ENCODE measurements around the gene TEDC2. TPM values are rescaled to one million over a fixed set of nuclear protein-coding genes. Genes with fewer than 3 reads are reported as not detected.

The TEDC2 gene
- total RNA-seq, 1 donor from 2014 or later: 2.6 TPM

- no peaks in the 10 kb centered on the region for H3K9me3 ChIP-seq (ENCODE audit: control insufficient read depth in 3 of 3, low read length in 3 of 3)
- peaks cover 34 to 70% (median 55%) of the 10 kb centered on the region in 3 donors for H3K4me1 ChIP-seq (ENCODE audit: control insufficient read depth in 3 of 3, insufficient read depth in 3 of 3, low read length in 3 of 3)
- H3K27me3 ChIP-seq (ENCODE audit: control insufficient read depth in 3 of 3, insufficient read depth in 3 of 3, low read length in 3 of 3): peaks cover 14 to 43% (median 35%) of the 10 kb centered on the region in 3 donors
- no peak within 1 kb of the TSS for H3K4me3 ChIP-seq (ENCODE audit: low read length in 3 of 3)
- peak within 1 kb of the TSS in 1 of 3 donors; percentile 45 for H3K9ac ChIP-seq (ENCODE audit: low read depth in 1 of 3, low read length in 3 of 3)
- H3K27ac ChIP-seq (ENCODE audit: low read depth, low read length): no peak within 1 kb of the TSS
- no peaks in the 10 kb centered on the region for H3K36me3 ChIP-seq (ENCODE audit: control insufficient read depth in 3 of 3, insufficient read depth in 3 of 3, low read length in 3 of 3)
Observed at GRCh38 chr16:2471016-2471652, 11.2 kb downstream of the TEDC2 start, which contains the start of gene NTN3. NTN3 (plus strand) TSS chr16:2471297; CDS start chr16:2471702, 405 bp downstream.

- peak overlapping the region in 1 of 3 donors; percentile 45 for H3K9ac ChIP-seq (ENCODE audit: low read depth in 1 of 3, low read length in 3 of 3)
- H3K27me3 ChIP-seq (ENCODE audit: control insufficient read depth in 3 of 3, insufficient read depth in 3 of 3, low read length in 3 of 3): peaks cover 14 to 43% (median 35%) of the 10 kb centered on the region in 3 donors
- H3K27ac ChIP-seq (ENCODE audit: low read depth, low read length): no peak overlapping the region
- no peak overlapping the region for H3K4me3 ChIP-seq (ENCODE audit: low read length in 3 of 3)
- no peaks in the 10 kb centered on the region for H3K9me3 ChIP-seq (ENCODE audit: control insufficient read depth in 3 of 3, low read length in 3 of 3)
- H3K4me1 ChIP-seq (ENCODE audit: control insufficient read depth in 3 of 3, insufficient read depth in 3 of 3, low read length in 3 of 3): peaks cover 34 to 74% (median 55%) of the 10 kb centered on the region in 3 donors
- H3K36me3 ChIP-seq (ENCODE audit: control insufficient read depth in 3 of 3, insufficient read depth in 3 of 3, low read length in 3 of 3): no peaks in the 10 kb centered on the region
Observed at GRCh38 chr16:2471653-2472487, 12.0 kb downstream of the TEDC2 start.

GRCh38 chr16:2472488-2472864, 12.6 kb downstream of the TEDC2 start:
- Histone ChIP-seq H3K36me3 (ENCODE audit: control insufficient read depth in 3 of 3, insufficient read depth in 3 of 3, low read length in 3 of 3) (no peaks in the 10 kb centered on the region), H3K9me3 (ENCODE audit: control insufficient read depth in 3 of 3, low read length in 3 of 3) (no peaks in the 10 kb centered on the region), H3K4me3 (ENCODE audit: low read length in 3 of 3) (no peak overlapping the region), H3K27ac (ENCODE audit: low read depth, low read length) (no peak overlapping the region), H3K4me1 (ENCODE audit: control insufficient read depth in 3 of 3, insufficient read depth in 3 of 3, low read length in 3 of 3) (peaks cover 34 to 70% (median 51%) of the 10 kb centered on the region in 3 donors), H3K27me3 (ENCODE audit: control insufficient read depth in 3 of 3, insufficient read depth in 3 of 3, low read length in 3 of 3) (peaks cover 14 to 43% (median 35%) of the 10 kb centered on the region in 3 donors), H3K9ac (ENCODE audit: low read depth in 1 of 3, low read length in 3 of 3) (peak overlapping the region in 1 of 3 donors; percentile 33)

GRCh38 chr16:2472885-2473445, 13.1 kb downstream of the TEDC2 start:
- Histone ChIP-seq H3K36me3 (ENCODE audit: control insufficient read depth in 3 of 3, insufficient read depth in 3 of 3, low read length in 3 of 3) (no peaks in the 10 kb centered on the region), H3K4me3 (ENCODE audit: low read length in 3 of 3) (no peak overlapping the region), H3K27ac (ENCODE audit: low read depth, low read length) (no peak overlapping the region), H3K4me1 (ENCODE audit: control insufficient read depth in 3 of 3, insufficient read depth in 3 of 3, low read length in 3 of 3) (peaks cover 34 to 67% (median 49%) of the 10 kb centered on the region in 3 donors), H3K27me3 (ENCODE audit: control insufficient read depth in 3 of 3, insufficient read depth in 3 of 3, low read length in 3 of 3) (peaks cover 14 to 43% (median 35%) of the 10 kb centered on the region in 3 donors), H3K9me3 (ENCODE audit: control insufficient read depth in 3 of 3, low read length in 3 of 3) (no peaks in the 10 kb centered on the region), H3K9ac (ENCODE audit: low read depth in 1 of 3, low read length in 3 of 3) (no peak overlapping the region)

- H3K27me3 ChIP-seq (ENCODE audit: control insufficient read depth in 3 of 3, insufficient read depth in 3 of 3, low read length in 3 of 3): peaks cover 14 to 40% (median 32%) of the 10 kb centered on the region in 3 donors
- H3K9ac ChIP-seq (ENCODE audit: low read depth in 1 of 3, low read length in 3 of 3): no peak overlapping the region
- no peak overlapping the region for H3K27ac ChIP-seq (ENCODE audit: low read depth, low read length)
- H3K4me3 ChIP-seq (ENCODE audit: low read length in 3 of 3): no peak overlapping the region
- no peaks in the 10 kb centered on the region for H3K9me3 ChIP-seq (ENCODE audit: control insufficient read depth in 3 of 3, low read length in 3 of 3)
- peaks cover 34 to 62% (median 44%) of the 10 kb centered on the region in 3 donors for H3K4me1 ChIP-seq (ENCODE audit: control insufficient read depth in 3 of 3, insufficient read depth in 3 of 3, low read length in 3 of 3)
- H3K36me3 ChIP-seq (ENCODE audit: control insufficient read depth in 3 of 3, insufficient read depth in 3 of 3, low read length in 3 of 3): no peaks in the 10 kb centered on the region
Observed at GRCh38 chr16:2473446-2473926, 13.6 kb downstream of the TEDC2 start.

- no peaks in the 10 kb centered on the region for H3K36me3 ChIP-seq (ENCODE audit: control insufficient read depth in 3 of 3, insufficient read depth in 3 of 3, low read length in 3 of 3)
- H3K4me3 ChIP-seq (ENCODE audit: low read length in 3 of 3): peak overlapping the region; percentile 68 to 75 (median 74)
- peaks cover 29 to 55% (median 39%) of the 10 kb centered on the region in 3 donors for H3K4me1 ChIP-seq (ENCODE audit: control insufficient read depth in 3 of 3, insufficient read depth in 3 of 3, low read length in 3 of 3)
- no peaks in the 10 kb centered on the region for H3K9me3 ChIP-seq (ENCODE audit: control insufficient read depth in 3 of 3, low read length in 3 of 3)
- peak overlapping the region; percentile 61 to 82 (median 79) for H3K9ac ChIP-seq (ENCODE audit: low read depth in 1 of 3, low read length in 3 of 3)
- H3K27me3 ChIP-seq (ENCODE audit: control insufficient read depth in 3 of 3, insufficient read depth in 3 of 3, low read length in 3 of 3): peaks cover 14 to 38% (median 32%) of the 10 kb centered on the region in 3 donors
- peak overlapping the region; percentile 64 for H3K27ac ChIP-seq (ENCODE audit: low read depth, low read length)
Observed at GRCh38 chr16:2473999-2474876, 14.3 kb downstream of the TEDC2 start.

- Histone ChIP-seq H3K4me3 (ENCODE audit: low read length in 3 of 3) (peak within 1 kb of the TSS; percentile 68 to 75 (median 74)), H3K27me3 (ENCODE audit: control insufficient read depth in 3 of 3, insufficient read depth in 3 of 3, low read length in 3 of 3) (peaks cover 10 to 31% (median 27%) of the 10 kb centered on the region in 3 donors), H3K9ac (ENCODE audit: low read depth in 1 of 3, low read length in 3 of 3) (peak within 1 kb of the TSS; percentile 61 to 82 (median 79)), H3K9me3 (ENCODE audit: control insufficient read depth in 3 of 3, low read length in 3 of 3) (no peaks in the 10 kb centered on the region), H3K36me3 (ENCODE audit: control insufficient read depth in 3 of 3, insufficient read depth in 3 of 3, low read length in 3 of 3) (no peaks in the 10 kb centered on the region), H3K4me1 (ENCODE audit: control insufficient read depth in 3 of 3, insufficient read depth in 3 of 3, low read length in 3 of 3) (peaks cover 22 to 49% (median 32%) of the 10 kb centered on the region in 3 donors), H3K27ac (ENCODE audit: low read depth, low read length) (peak within 1 kb of the TSS; percentile 64)
Observed at GRCh38 chr16:2474877-2475412, 15.0 kb downstream of the TEDC2 start, which contains the start of gene TBC1D24. TBC1D24 (plus strand) TSS chr16:2475127; CDS start chr16:2496149, 21,022 bp downstream.

GRCh38 chr16:2475413-2476344, 15.8 kb downstream of the TEDC2 start:
- Histone ChIP-seq H3K4me3 (ENCODE audit: low read length in 3 of 3) (peak overlapping the region; percentile 51 to 72 (median 66)), H3K4me1 (ENCODE audit: control insufficient read depth in 3 of 3, insufficient read depth in 3 of 3, low read length in 3 of 3) (peaks cover 16 to 42% (median 25%) of the 10 kb centered on the region in 3 donors), H3K36me3 (ENCODE audit: control insufficient read depth in 3 of 3, insufficient read depth in 3 of 3, low read length in 3 of 3) (no peaks in the 10 kb centered on the region), H3K27me3 (ENCODE audit: control insufficient read depth in 3 of 3, insufficient read depth in 3 of 3, low read length in 3 of 3) (peaks cover 7 to 23% (median 20%) of the 10 kb centered on the region in 3 donors), H3K9me3 (ENCODE audit: control insufficient read depth in 3 of 3, low read length in 3 of 3) (no peaks in the 10 kb centered on the region), H3K27ac (ENCODE audit: low read depth, low read length) (no peak overlapping the region), H3K9ac (ENCODE audit: low read depth in 1 of 3, low read length in 3 of 3) (peak overlapping the region; percentile 43 to 82 (median 52))
